ENCODE measurements around the gene CARMIL3. TPM values are rescaled to one million over a fixed set of nuclear protein-coding genes. Genes with fewer than 3 reads are reported as not detected.

The CARMIL3 gene
- total RNA-seq, 4 donors from 2014 or later = 0.42 to 0.60 (median 0.44) TPM; not detected in 1

GRCh38 chr14:24066496-24067132 is 14.8 kb downstream of the CARMIL3 start:
- no peak overlapping the region for H3K4me3 ChIP-seq
- no peaks in the 10 kb centered on the region for H3K9me3 ChIP-seq
- no peaks in the 10 kb centered on the region for H3K4me1 ChIP-seq
- TF ChIP-seq CTCF (IDR thresholded peaks at IDR 0.05) (no peak), POLR2A (IDR thresholded peaks at IDR 0.05) (no peak), EP300 (IDR thresholded peaks at IDR 0.05) (no peak)
- H3K36me3 ChIP-seq = no peaks in the 10 kb centered on the region
- WGBS, 2 donors = 84 to 88% methylated on average over 8 of the region's 8 CpGs
- peaks cover 0 to 10% of the 10 kb centered on the region in 2 donors for H3K27me3 ChIP-seq
- no peak overlapping the region for H3K27ac ChIP-seq
- no peak for DNase-seq (ENCODE audit: low spot score in 2 of 2)

- Histone ChIP-seq H3K4me3 (no peak overlapping the region), H3K36me3 (no peaks in the 10 kb centered on the region), H3K27ac (no peak overlapping the region), H3K27me3 (peaks cover 0 to 18% of the 10 kb centered on the region in 2 donors), H3K4me1 (no peaks in the 10 kb centered on the region), H3K9me3 (no peaks in the 10 kb centered on the region)
- no peak for DNase-seq (ENCODE audit: low spot score in 2 of 2)
- no peak for TF ChIP-seq POLR2A (IDR thresholded peaks at IDR 0.05)
- TF ChIP-seq EP300 (IDR thresholded peaks at IDR 0.05) = no peak
- no peak for TF ChIP-seq CTCF (IDR thresholded peaks at IDR 0.05)
- 80 to 88% methylated on average over 12 of the region's 12 CpGs for WGBS, 2 donors
Measured at GRCh38 chr14:24067133-24068082, 15.6 kb downstream of the CARMIL3 start.

GRCh38 chr14:24068711-24069410 is 17.1 kb downstream of the CARMIL3 start:
- H3K27me3 ChIP-seq = peaks cover 0 to 32% of the 10 kb centered on the region in 2 donors
- DNase-seq (ENCODE audit: low spot score in 2 of 2) = no peak
- H3K9me3 ChIP-seq = no peaks in the 10 kb centered on the region
- 78 to 80% methylated on average over 10 of the region's 10 CpGs for WGBS, 2 donors
- H3K4me1 ChIP-seq = no peaks in the 10 kb centered on the region
- H3K27ac ChIP-seq = no peak overlapping the region
- no peak for TF ChIP-seq CTCF (IDR thresholded peaks at IDR 0.05)
- TF ChIP-seq POLR2A (IDR thresholded peaks at IDR 0.05) = no peak
- TF ChIP-seq EP300 (IDR thresholded peaks at IDR 0.05) = no peak
- no peaks in the 10 kb centered on the region for H3K36me3 ChIP-seq
- no peak overlapping the region for H3K4me3 ChIP-seq

- DNase-seq (ENCODE audit: low spot score in 2 of 2) = no peak
- Histone ChIP-seq H3K4me1 (no peaks in the 10 kb centered on the region), H3K36me3 (no peaks in the 10 kb centered on the region), H3K9me3 (no peaks in the 10 kb centered on the region), H3K4me3 (no peak overlapping the region), H3K27ac (no peak overlapping the region), H3K27me3 (peaks cover 0 to 32% of the 10 kb centered on the region in 2 donors)
- TF ChIP-seq POLR2A (IDR thresholded peaks at IDR 0.05) = no peak
- no peak for TF ChIP-seq CTCF (IDR thresholded peaks at IDR 0.05)
- no peak for TF ChIP-seq EP300 (IDR thresholded peaks at IDR 0.05)
- WGBS, 2 donors = 79 to 83% methylated on average over 6 of the region's 6 CpGs
Measured at GRCh38 chr14:24069411-24069735, 17.6 kb downstream of the CARMIL3 start.
